Measurements from ENCODE around the gene CDSN. TPM values are rescaled to one million over a fixed set of nuclear protein-coding genes. Genes with fewer than 3 reads are reported as not detected.

CDSN gene
- total and polyA plus RNA-seq, 2 donors (not counting 1 experiment from before 2014, with no cell fraction given), result not detected

Other genes starting within 250 kb of the CDSN start
- 16.7 and 17.5 TPM in 2 replicates for gene DDR1, start 235.9 kb downstream of the CDSN start, total RNA-seq
- gene DDR1, start 235.9 kb downstream of the CDSN start, polyA plus RNA-seq, result 6.2 and 10.9 TPM in 2 replicates
- 8.7 and 12.2 TPM in 2 replicates for gene GTF2H4, start 212.2 kb downstream of the CDSN start, total RNA-seq
- gene GTF2H4, start 212.2 kb downstream of the CDSN start, polyA plus RNA-seq, result 15.3 and 25.3 TPM in 2 replicates
- gene VARS2, start 206.2 kb downstream of the CDSN start, total RNA-seq, result 13.1 and 20.5 TPM in 2 replicates
- 6.8 and 11.4 TPM in 2 replicates for gene VARS2, start 206.2 kb downstream of the CDSN start, polyA plus RNA-seq
- not detected in 2 replicates for gene SFTA2, start 188.3 kb downstream of the CDSN start, total RNA-seq
- gene SFTA2, start 188.3 kb downstream of the CDSN start, polyA plus RNA-seq, result not detected in 2 replicates
- gene MUCL3, start 179.5 kb downstream of the CDSN start, total RNA-seq, result not detected in 2 replicates
- gene MUCL3, start 179.5 kb downstream of the CDSN start, polyA plus RNA-seq, result 0.01 TPM in 1 of 2 replicates, not detected in the other
- gene MUC21, start 136.7 kb downstream of the CDSN start, total RNA-seq, result not detected in 2 replicates
- gene MUC21, start 136.7 kb downstream of the CDSN start, polyA plus RNA-seq, result not detected in 2 replicates
- not detected in 2 replicates for gene MUC22, start 110.0 kb downstream of the CDSN start, total RNA-seq
- not detected in 2 replicates for gene MUC22, start 110.0 kb downstream of the CDSN start, polyA plus RNA-seq
- not detected in 2 replicates for gene C6orf15, start 7.9 kb downstream of the CDSN start, total RNA-seq
- not detected in 2 replicates for gene C6orf15, start 7.9 kb downstream of the CDSN start, polyA plus RNA-seq
- 0.66 and 1.8 TPM in 2 replicates for gene PSORS1C1, start 5.6 kb downstream of the CDSN start, total RNA-seq
- 0.40 and 0.41 TPM in 2 replicates for gene PSORS1C1, start 5.6 kb downstream of the CDSN start, polyA plus RNA-seq
- not detected in 2 replicates for gene PSORS1C2, start 18.6 kb upstream of the CDSN start, total RNA-seq
- not detected in 2 replicates for gene PSORS1C2, start 18.6 kb upstream of the CDSN start, polyA plus RNA-seq
- gene CCHCR1, start 37.4 kb upstream of the CDSN start, total RNA-seq, result 19.0 and 19.3 TPM in 2 replicates
- 7.4 and 8.9 TPM in 2 replicates for gene CCHCR1, start 37.4 kb upstream of the CDSN start, polyA plus RNA-seq
- 2.3 and 8.4 TPM in 2 replicates for gene TCF19, start 38.1 kb upstream of the CDSN start, total RNA-seq
- 7.2 and 20.7 TPM in 2 replicates for gene TCF19, start 38.1 kb upstream of the CDSN start, polyA plus RNA-seq
- under 0.01 TPM in 2 replicates for gene POU5F1, start 50.2 kb upstream of the CDSN start, total RNA-seq
- 0.23 TPM in 1 of 2 replicates, not detected in the other for gene POU5F1, start 50.2 kb upstream of the CDSN start, polyA plus RNA-seq
- 122 and 193 TPM in 2 replicates for gene HLA-C, start 151.6 kb upstream of the CDSN start, total RNA-seq
- gene HLA-C, start 151.6 kb upstream of the CDSN start, polyA plus RNA-seq, result 274 and 408 TPM in 2 replicates
- gene HLA-B, start 236.7 kb upstream of the CDSN start, total RNA-seq, result 190 and 244 TPM in 2 replicates
- 441 and 1,124 TPM in 2 replicates for gene HLA-B, start 236.7 kb upstream of the CDSN start, polyA plus RNA-seq